Measurements from ENCODE around the gene ESR1.

DNA sequence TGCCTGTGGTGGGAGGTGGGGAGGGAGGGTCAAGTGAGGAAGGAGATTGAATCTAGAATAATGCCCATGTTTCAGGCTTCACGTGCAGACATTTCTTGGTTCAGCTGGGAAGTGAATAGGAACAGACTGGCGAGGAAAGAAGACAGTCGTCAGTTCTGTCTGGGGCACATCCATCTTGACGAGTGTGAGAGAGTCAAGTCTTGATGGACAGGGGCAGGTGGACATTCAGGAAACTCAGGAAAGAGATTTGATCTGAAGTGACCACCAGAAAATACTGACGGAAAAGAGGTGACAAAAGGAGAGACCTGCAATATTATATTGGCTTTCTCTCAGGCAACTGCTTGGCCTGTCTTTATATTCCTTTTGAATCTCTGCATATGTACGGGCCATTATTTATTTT is 68.6 kb downstream of the ESR1 start:
- TF ChIP-seq, protein P1, sequence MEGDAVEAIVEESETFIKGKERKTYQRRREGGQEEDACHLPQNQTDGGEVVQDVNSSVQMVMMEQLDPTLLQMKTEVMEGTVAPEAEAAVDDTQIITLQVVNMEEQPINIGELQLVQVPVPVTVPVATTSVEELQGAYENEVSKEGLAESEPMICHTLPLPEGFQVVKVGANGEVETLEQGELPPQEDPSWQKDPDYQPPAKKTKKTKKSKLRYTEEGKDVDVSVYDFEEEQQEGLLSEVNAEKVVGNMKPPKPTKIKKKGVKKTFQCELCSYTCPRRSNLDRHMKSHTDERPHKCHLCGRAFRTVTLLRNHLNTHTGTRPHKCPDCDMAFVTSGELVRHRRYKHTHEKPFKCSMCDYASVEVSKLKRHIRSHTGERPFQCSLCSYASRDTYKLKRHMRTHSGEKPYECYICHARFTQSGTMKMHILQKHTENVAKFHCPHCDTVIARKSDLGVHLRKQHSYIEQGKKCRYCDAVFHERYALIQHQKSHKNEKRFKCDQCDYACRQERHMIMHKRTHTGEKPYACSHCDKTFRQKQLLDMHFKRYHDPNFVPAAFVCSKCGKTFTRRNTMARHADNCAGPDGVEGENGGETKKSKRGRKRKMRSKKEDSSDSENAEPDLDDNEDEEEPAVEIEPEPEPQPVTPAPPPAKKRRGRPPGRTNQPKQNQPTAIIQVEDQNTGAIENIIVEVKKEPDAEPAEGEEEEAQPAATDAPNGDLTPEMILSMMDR (IDR thresholded peaks at IDR 0.05) = no peak
- no peak for TF ChIP-seq POLR2A (IDR thresholded peaks at IDR 0.05)

All from breast epithelium (tissue), 3 donors.